ENCODE measurements around the gene MICB.

- no peak for TF ChIP-seq CTCF (optimal IDR thresholded peaks at IDR 0.05 in 1 of 3, IDR thresholded peaks at IDR 0.05 in 1 of 3, conservative IDR thresholded peaks at IDR 0.05 in 1 of 3; ENCODE audit: extremely low read depth in 1 of 3, insufficient read depth in 2 of 3, low read length in 3 of 3)
- TF ChIP-seq EZH2 (IDR thresholded peaks at IDR 0.05; ENCODE audit: low read length): no peak
These were observed 60.9 kb downstream of the MICB start for GRCh38 chr6:31558631-31559500.

Data from keratinocyte (primary cell).